Stimulated activated CD4-positive, alpha-beta T cell treated with anti-CD3 and anti-CD28 coated beads, Interleukin-1b, Interleukin-23, amount 100 ng/mL, for 24 hours (primary cell): ENCODE results near the gene SBNO1.
A peak's percentile ranks its signal among the peaks of the same experiment; 100 is the strongest.
"Not testable (repeated sequence)": the region's sequence is repeated elsewhere in the genome, so short reads cannot be mapped to it uniquely, and the experiment has no call there.

Experiments used
- DNase-seq, 4 experiments: peaks; one replicate each; pipeline ENCODE4 v3.0.0-alpha.2; 2020; ENCODE audit warnings: low read depth in 4 of 4, low spot score in 1 of 4

SBNO1 gene

DNA sequence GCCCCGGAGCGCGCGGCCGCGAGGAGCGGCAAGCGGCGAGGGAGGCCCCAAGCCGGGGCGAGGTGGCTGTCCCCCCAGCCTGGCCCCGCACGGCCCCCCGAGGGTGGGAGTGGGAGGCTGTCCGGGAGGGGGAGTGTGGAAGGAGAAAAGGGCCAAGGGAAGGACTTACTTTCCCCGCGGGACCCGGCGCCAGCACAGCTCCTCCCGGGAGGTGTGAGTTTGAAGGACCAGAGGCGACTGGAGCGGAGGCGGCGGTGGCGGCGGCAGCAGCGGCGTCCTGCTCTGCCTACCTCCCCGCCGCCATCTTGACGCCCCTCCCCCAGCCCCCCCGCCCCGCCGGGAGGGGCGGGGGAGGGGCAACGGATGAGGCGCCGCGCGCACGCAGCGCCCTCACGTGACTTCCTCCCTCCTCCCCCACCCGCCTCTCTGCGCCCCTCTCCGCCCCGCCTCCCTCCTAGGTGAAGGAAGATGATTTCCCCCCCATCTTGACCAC, at the start of gene SBNO1:
TSS of gene SBNO1 (minus strand) at position 316 of the 493 bp plus-strand sequence. CDS start 14,406 bp downstream, outside the sequence.
- peak; percentile 79 to 88 (median 86) for DNase-seq

DNA sequence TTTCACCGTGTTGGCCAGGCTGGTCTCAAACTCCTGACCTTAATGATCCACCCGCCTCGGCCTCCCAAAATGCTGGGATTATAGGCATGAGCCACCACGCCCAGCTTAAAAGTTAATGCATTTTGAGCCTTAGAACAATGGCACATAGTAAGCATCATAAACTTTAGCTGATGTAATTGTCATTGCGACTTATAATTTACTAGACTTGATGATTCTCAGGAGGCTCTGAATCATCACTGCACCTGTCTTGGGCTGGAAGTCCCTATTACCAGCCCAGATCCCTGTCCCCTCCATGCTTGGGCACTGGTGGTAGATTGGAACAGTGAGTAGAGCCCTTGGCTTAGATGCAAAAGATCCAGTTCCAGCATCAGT, 45.4 kb upstream of the SBNO1 start:
- DNase-seq = no peak

DNA sequence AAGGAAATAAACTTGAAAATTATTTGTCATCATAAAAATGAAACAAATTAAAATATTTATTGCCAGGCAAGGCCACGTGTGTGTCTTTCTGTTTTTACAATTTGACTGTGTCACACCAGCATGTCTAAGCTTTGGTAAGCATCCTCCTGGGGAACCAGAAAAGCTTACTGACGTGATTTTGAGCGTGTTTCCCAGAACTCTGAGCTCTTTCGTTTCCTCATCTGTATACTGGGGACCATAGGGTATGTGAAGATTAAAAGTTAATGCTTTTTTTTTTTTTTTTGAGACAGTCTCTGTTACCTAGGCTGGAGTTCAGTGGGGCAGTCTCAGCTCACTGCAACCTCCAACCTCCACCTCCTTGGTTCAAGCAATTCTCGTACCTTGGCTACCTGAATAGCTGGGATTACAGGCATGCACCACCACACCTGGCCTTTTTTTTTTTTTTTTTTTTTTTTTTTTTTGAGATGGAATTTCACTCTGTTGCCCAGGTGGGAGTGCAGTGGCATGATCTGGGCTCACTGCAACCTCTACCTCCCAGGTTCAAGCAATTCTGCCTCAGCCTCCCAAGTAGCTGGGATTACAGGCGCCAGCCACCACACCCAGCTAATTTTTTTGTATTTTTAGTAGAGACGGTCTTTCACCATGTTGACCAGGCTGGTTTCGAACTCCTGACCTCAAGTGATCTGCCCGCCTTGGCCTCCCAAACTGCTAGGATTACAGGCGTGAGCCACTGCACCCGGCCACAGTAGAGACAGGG, 44.8 kb upstream of the SBNO1 start:
- not testable (repeated sequence) for DNase-seq

DNA sequence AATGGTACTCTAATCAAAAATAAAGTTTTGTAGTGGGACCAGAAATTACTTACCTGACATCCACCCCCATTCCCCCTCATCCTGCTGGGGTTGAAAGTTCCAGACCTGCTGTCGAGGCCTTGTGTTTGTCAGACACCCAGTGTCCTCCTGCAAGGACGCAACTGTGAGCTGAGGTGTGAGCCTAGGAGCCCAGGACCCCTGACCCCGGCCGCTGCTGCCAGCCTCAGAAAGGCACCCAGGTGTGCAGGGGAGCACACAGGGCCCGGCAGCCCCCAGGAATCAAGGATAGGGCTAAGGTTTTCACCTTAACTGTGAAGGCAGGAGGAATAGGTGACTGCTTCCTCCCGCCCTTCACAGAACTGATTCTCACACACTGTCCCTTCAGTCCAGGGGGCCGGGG, 44.0 kb upstream of the SBNO1 start:
- DNase-seq = not testable (repeated sequence)

DNA sequence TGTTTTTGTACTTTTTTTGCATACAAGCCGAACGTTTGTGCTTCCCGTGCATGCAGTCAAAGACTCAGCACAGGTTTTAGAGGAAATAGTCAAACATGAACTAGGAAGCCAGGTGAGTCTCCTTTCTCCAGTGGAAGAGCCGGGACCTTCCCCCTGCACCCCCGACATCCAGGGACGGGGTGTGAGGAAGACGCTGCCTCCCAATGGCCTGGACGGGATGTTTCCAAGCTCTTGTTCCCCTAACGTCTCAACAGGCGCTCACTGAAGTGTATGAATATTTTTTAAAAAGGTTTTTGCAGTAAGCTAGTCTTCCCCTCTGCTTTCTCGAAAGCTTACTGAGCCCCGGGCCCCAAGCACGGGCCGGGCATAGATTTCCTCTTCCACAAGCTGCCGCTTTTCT, 43.3 kb upstream of the SBNO1 start:
- not testable (repeated sequence) for DNase-seq

DNA sequence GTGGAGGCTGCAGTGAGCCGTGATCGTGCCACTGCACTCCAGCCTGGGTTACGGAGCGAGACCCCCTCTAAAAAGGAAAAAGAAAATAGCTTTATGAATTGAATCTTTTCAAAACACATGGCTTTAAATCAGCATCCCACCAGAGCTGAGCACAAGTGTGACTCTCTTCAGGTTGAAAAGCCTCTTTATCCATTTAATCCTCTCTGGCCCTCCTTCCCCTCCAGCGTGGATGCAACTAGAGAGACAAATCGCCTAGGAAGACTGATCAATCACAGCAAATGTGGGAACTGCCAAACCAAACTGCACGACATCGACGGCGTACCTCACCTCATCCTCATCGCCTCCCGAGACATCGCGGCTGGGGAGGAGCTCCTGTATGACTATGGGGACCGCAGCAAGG, 42.6 kb upstream of the SBNO1 start:
- DNase-seq = not testable (repeated sequence)

DNA sequence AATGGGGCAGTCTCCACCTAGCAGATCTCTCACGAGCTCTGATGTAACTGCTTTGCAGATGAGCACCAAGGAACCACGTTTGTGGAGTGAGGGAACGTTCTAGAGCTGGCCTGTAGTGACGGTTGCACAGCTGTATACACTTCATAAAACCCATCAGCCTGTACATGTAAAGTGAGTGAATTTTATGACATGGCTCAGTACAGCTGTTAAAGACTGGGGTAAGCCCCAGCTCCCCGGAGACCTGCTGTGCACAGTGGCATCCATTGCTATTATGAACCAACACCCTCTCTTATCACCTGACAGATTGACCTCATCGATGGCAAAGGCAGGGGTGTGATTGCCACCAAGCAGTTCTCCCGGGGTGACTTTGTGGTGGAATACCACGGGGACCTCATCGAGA, 39.9 kb upstream of the SBNO1 start:
- no peak for DNase-seq

DNA sequence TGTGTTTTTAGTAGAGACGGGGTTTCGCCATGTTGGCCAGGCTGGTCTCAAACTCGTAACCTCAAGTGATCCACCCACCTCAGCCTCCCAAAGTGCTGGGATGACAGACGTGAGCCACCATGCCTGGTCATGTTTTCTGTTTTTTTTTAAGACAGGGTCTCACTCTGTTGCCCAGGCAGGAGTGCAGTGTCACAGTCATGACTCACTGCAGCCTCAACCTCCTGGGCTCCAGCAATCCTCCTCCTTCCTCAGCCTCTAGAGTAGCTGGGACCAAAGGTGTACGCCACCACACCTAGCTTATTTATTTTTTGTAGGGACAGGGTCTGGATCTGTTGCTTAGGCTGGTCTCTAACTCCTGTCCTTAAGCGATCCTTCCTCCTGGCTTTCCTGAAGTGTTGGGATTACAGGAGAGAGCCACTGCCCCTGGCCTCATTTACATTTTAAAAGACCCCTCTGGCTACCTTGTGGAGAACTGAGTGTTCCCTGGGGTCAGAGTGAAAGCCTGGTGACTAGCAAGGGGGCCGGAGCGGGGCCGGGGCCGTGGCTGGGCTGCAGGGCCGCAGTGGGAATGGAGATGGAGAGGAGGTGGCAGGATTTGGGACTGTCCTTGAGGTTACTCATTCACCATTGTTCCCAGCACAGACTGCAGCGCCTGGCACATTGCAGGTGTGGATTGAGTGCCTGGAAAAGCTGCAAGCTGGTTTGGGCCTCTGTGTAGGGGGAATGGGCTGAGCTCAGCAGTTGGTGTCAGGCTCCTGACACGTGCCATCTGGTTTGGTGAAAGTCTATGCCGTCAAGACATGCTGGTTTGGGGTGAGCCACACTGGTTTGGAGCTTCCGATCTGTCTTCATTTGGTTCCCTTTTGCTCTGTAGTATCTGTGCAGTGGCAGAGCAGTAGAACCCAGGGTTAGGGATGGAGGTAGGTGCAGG, 37.4 kb upstream of the SBNO1 start:
- no peak for DNase-seq

DNA sequence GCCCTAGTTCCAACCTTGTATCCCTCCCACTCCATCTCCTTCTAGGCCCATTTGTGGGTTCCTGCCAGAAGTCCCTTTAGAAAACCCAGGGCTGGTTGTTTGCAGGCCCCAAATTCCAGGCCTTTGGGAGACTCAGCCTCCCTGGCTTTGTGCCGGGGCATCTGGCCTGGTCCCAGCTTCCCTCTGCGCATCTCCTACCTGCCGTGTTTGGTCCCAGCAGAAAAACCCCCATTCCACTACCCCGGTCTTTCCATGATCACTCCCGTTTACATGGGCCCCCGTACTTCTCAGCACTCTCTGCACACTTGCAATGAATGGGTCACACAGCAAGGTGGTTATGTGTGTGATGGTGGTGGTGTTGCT, 34.6 kb upstream of the SBNO1 start:
- DNase-seq = no peak

DNA sequence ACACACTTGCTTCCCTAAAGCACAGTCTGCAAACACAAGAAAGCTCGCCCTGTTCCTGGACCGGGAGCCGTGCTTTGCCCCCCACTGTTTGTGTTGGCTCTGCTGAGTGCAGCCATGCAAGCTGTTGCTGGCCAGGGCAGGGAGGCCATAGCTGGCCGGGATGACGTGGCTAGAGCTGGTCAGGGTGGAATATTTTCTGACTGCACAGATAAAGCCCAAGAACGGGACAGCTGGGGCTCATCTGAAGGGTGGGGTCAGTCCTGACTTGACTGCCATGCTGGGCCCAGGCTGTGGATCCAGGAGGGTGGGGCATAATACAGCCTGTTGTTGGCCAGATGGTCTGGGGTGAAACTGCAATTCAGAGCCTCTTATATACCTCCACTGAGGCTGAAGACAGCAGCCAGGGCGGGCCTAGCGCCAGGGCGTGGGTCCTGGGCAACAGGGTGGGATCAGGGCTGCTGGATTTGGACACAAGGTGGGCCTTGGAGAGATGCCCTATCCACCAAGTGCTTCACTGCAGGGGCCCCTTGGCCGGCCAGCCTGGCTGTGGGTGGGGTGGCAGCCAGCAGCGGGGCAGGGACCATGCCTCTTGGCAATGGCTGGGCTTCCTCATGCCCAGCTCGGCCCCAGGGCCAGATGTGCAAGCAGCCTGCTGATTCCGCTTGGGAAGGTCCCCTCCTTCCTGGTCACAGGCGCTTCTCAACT, 34.1 kb upstream of the SBNO1 start:
- DNase-seq = no peak

DNA sequence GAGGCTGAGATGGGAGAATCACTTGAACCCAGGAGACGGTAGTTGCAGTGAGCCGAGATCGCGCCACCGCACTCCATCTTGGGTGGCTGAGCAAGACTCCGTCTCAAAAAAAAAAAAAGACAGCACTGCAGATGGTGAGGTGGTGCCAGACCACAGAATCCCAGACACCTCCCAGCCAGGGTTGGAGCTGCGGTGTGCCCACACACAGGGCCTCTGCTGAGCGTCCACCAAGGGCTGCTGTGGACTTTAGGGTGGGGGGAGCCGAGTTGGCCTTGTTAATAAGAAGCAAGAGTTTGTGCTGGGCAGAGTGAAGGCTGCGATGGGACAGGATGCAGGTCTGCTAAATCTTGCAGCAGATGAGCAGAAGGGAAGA, 33.5 kb upstream of the SBNO1 start:
- DNase-seq = no peak

DNA sequence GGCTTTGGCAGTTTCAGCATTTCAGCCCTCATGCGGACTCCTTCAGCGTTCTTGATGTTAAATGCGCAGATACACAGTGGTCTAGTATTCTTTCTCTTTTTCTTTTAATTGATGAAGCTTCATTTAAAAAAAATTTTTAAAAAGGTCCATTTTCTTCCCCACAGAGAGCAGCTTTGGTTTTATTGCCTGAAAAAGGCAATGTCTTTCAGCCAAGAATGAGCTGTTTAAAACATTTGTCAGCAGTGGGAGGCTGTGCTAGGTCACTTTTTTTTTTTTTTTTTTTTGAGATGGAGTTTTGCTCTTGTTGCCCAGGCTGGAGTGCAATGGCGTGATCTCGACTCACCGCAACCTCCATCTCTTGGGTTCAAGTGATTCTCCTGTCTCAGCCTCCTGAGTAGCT, 32.8 kb upstream of the SBNO1 start:
- DNase-seq = no peak

DNA sequence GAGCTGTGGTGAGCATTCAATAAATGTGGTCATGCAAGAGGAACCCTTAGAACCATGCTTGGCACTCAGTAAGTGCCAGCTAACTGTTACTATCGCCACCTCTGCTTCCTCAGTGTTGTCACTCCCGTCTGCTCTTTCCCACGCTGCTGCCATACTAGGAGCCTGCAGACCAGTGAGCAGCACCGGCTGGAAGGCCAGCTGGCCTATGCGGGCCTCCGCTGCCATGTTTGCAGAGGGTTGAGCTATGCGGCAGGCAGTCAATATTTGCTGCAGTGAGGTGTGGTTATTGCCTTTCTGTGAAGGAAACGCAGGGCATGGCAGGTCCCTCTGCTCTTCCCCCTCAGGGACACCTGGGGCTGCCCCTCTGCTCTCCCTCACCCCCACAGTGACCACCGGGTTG, 32.3 kb upstream of the SBNO1 start:
- no peak for DNase-seq

DNA sequence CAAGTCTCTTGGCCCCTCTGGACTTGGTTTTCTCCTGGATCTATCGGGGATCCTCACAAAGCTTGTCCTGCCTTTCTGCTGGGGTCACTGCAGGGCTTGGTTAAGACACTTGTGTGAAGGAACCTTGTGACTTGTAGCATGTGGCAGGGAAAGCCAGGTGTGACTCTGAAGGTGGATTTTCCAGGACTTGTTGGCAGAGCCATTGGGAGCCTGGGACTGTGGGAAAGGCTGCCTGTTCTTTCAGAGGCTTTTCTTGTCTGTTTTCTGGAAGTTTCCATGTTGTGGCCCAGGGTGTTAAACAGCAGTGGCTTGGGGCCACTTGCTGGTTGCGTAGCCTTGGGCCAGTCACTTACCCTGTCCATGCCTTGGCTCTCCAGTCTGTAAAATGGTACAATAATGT, 31.9 kb upstream of the SBNO1 start:
- DNase-seq = no peak

DNA sequence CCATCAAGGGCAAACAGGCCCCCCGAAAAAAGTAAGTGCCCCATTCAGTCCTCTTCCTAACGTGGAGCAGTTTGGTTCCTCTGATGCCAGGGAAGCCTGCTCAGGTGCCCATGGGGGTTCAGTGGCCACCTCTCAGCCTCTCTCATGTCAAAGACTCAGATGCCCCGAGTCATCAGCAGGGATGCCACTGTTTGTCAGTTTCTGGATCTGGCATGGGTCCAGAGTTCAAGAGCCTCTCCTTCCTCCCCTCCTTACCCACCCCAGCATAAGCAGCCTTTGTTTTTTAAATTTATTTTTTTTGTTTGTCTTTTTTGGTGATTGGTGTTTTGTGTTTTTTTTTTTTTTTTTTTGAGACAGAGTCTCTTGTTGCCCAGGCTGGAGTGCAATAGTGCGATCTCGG, 30.6 kb upstream of the SBNO1 start:
- no peak for DNase-seq

DNA sequence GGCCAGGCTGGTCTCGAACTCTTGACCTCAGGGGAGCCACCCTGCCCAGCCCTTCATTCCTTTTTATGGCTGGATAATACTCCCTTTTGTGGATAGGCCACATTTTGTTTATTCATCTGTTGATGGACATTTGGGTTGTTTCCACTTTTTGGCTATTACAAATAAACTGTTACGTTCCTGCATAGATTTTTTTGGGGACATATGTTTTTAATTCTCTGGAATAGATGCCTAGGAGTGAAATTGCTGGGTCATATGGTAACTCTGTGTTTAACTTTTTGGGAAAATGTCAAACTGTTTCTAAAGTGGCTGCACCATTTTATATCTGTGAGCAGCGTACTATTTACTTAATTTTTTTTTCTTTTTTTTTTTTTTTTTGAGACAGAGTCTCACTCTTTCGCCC, 29.1 kb upstream of the SBNO1 start:
- DNase-seq = no peak

DNA sequence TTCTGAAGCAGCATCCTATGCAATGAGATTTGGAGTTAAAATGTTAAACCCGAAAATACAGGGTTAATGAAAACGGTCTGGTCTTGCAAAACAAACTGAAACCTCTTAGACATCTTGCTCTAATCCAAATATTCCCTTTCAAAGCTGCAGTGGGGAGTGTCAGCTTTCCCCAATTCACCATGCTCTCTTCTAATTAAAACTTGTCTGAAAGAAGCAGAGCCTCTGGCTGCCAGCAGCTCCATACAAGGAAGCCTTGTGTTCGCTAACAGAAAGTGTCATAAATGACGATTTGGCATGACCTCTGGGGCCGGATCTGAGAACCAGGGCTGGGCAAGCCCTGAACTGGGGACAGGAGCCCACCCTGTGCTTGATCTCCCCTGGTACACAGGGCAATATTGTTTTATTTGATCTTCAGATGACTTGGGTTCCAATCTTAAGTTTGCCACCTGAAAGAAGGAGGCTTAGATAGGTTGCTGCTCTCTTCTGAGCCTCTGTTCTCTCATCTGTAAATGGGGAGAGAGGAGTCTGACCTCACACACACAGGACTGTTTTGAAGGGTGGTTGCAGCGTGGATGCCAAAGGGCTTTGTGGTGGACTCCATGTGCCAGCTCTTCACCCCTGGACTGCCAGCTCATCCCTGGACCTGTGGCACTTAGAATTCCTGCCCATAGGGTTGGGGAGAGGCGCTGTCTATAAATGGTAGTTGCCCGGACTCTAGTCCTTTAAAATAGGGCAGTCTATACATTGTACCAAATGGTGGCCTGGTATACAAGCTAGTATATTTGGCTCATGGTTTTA, 27.1 kb upstream of the SBNO1 start:
- no peak for DNase-seq

DNA sequence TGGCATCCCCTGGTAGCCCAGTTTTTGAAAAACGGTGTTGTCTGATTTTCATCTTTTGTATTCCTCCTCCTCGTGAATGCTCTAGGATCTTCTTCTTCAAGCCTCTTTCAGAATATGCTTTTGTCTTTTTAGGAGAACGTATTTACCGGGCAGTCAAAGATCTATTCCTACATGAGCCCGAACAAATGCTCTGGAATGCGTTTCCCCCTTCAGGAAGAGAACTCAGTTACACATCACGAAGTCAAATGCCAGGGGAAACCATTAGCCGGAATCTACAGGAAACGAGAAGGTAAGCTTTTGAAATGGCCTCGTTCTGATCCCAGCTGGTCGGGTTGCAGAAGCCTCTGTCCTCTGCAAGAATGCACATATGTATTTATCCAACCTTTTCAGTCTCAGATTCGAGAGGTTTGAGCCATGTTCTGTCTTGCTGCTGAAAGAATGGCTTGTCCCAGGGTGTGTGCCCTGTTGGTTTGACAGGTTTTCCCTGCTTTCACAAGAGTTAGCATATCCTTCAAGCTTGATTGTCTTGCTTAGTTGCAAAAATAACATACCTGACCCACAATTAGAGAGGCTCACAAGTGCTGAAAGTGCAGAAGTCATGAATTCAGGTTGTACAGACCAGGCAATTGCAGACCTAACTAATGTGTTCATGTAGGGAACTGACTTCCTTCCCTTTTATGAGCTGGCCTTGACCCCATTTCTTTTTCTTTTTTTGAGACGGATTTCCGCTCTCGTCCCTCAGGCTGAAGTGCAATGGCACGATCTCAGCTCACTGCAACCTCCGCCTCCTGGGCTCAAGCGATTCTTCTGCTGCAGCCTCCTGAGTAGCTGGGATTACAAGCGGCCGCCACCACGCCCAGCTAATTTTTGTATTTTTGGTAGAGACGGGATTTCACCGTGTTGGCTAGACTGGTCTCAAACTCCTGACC, 26.1 kb upstream of the SBNO1 start:
- no peak for DNase-seq

DNA sequence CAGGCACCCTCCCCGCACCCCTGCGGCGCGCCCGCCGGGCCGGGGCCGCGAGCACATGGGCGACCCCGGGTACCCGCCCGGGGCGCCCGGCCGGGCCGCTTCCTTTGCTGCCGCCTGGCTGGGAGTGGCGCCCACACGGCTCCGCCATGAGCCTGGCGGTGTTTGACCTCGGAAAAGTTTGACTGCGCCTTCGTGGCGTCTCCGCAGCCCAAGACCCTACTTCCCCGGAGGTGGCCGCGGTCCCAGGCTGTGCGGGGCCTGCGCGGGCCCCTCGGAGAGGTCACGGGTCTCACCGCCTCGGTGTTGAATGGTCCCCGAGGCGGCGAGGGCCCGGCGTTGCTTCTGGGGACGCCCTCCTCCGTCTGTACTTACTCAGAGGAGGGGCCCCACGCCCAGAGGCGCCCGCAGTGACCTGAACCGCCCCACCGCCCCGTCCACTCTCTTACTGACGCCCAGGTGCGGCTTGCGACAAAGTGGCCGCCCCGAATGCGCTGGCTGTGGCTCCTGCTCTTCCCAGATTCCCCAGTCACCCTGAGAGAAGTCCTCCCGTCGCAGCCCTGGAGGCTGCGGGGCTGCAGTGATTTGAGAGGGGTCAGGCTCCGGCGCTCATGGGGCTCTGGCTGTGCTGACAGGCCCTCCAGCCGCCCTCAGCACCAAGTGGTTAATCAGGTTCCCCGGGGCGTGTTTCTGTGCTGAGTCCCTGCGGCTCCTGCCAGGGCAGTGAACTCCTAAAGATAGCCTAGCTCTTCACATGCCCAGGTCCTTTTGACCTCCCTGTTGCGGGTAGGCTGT, 25.1 kb upstream of the SBNO1 start:
- peak in 1 of 4 experiments; percentile 26 for DNase-seq
